Putamen (tissue), 1 donor: Measurements from ENCODE around the gene PADI2.

Experiments used
- DNase-seq: peaks from one replicate; pipeline ENCODE4 v3.0.0-alpha.2; 2016; ENCODE audit warnings: low spot score

The PADI2 gene

DNA sequence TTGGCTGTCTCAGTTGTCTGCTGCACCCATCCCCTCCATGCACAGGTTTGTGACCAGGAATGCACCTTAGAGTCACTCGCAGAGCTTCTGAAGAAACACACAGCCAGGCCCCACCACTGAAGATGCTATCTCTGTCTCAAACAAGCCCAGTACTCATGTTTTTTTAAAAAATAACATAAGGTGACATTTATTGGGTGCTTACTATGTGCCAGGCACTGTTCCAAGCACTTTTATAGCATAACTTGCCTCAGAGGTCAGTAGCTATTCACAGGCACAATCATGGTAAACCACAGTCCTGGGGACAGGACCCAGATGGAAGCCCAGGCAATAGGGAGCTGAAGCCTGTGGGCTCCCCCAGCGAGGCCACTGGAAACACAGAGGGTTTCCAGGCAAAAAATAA lies 98.7 kb downstream of the PADI2 start:
- no peak for DNase-seq

GRCh38 chr1:17018849-17019248 lies 100.4 kb downstream of the PADI2 start:
- no peak for DNase-seq

DNA sequence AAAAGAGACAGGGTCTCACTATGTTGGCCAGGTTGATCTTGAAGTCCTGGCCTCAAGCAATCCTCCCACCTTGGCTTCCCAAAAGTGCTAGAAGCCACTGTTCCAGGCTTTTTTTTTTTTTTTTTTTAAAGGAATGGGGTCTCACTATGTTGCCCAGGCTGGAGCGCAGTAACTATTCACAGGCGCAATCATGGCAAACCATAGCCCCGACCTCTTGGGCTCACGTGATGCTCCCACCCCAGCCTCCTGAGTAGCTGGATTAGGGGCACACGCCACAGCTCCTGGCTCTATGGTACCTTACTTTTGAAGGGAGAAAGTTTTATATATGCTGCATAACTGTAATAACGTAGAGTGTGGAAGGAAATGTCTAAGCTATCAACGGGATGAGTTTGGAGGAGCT lies 101.8 kb downstream of the PADI2 start:
- DNase-seq: no peak
